Measurements from ENCODE around the gene NLRC5.

GRCh38 chr16:57104706-57105105 is 115.3 kb downstream of the NLRC5 start:
- no peak for TF ChIP-seq POLR2AphosphoS5 (IDR thresholded peaks at IDR 0.05)
- TF ChIP-seq, protein P1, sequence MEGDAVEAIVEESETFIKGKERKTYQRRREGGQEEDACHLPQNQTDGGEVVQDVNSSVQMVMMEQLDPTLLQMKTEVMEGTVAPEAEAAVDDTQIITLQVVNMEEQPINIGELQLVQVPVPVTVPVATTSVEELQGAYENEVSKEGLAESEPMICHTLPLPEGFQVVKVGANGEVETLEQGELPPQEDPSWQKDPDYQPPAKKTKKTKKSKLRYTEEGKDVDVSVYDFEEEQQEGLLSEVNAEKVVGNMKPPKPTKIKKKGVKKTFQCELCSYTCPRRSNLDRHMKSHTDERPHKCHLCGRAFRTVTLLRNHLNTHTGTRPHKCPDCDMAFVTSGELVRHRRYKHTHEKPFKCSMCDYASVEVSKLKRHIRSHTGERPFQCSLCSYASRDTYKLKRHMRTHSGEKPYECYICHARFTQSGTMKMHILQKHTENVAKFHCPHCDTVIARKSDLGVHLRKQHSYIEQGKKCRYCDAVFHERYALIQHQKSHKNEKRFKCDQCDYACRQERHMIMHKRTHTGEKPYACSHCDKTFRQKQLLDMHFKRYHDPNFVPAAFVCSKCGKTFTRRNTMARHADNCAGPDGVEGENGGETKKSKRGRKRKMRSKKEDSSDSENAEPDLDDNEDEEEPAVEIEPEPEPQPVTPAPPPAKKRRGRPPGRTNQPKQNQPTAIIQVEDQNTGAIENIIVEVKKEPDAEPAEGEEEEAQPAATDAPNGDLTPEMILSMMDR (IDR thresholded peaks at IDR 0.05 in 8 of 11, conservative IDR thresholded peaks at IDR 0.05 in 3 of 11), result no peak

Data from spleen (tissue), 7 donors.